ENCODE results near the gene CSF1. TPM values are rescaled to one million over a fixed set of nuclear protein-coding genes. Genes with fewer than 3 reads are reported as not detected.

The CSF1 gene
- total and polyA plus RNA-seq, 2 experiments from 2014 or later, result 1.4 to 3.5 TPM

DNA sequence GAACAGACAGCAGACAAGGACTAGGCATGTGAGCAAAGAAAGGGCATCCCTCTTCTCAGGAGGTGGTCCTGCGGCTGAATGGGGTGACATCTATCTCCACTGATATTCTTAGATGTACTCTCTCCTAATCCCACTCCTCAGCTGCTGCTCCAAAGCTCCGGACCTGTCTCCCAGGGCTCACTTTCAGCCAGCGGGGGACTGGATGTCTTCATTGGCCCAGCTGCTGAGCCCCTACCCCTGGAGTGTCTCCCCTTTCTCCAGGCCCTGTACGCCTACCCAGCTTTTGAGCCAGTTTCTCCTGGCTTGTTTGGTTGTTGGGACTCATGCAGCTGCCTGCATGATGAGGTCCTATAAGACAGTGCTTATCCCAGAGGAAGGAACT is 28.8 kb upstream of the CSF1 start (continued):
- TF ChIP-seq ZNF462 (CRISPR knock-in tag; IDR thresholded peaks at IDR 0.05) (no peak), JUNB (IDR thresholded peaks at IDR 0.05; ENCODE audit: unreplicated experiment) (no peak), EZH2phosphoT487 (IDR thresholded peaks at IDR 0.05; ENCODE audit: unreplicated experiment) (no peak), ZNF114 (CRISPR knock-in tag; IDR thresholded peaks at IDR 0.05) (no peak), EZH2 (IDR thresholded peaks at IDR 0.05; ENCODE audit: low read depth, unreplicated experiment) (no peak), ZNF331 (CRISPR knock-in tag; IDR thresholded peaks at IDR 0.05; ENCODE audit: low read depth) (no peak), POLR2AphosphoS5 (IDR thresholded peaks at IDR 0.05; ENCODE audit: low read depth) (no peak)
- TF ChIP-seq, protein P1, sequence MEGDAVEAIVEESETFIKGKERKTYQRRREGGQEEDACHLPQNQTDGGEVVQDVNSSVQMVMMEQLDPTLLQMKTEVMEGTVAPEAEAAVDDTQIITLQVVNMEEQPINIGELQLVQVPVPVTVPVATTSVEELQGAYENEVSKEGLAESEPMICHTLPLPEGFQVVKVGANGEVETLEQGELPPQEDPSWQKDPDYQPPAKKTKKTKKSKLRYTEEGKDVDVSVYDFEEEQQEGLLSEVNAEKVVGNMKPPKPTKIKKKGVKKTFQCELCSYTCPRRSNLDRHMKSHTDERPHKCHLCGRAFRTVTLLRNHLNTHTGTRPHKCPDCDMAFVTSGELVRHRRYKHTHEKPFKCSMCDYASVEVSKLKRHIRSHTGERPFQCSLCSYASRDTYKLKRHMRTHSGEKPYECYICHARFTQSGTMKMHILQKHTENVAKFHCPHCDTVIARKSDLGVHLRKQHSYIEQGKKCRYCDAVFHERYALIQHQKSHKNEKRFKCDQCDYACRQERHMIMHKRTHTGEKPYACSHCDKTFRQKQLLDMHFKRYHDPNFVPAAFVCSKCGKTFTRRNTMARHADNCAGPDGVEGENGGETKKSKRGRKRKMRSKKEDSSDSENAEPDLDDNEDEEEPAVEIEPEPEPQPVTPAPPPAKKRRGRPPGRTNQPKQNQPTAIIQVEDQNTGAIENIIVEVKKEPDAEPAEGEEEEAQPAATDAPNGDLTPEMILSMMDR (conservative IDR thresholded peaks at IDR 0.05; ENCODE audit: low read depth in 2 of 2), result no peak

All from GM23338 (cell line).